Epithelial cell of prostate (primary cell): ENCODE data around the gene FTCD.
"Not testable (repeated sequence)": the region's sequence is repeated elsewhere in the genome, so short reads cannot be mapped to it uniquely, and the experiment has no call there.

ENCODE experiments used
- DNase-seq: peaks from one replicate; pipeline ENCODE4 v3.0.0-alpha.2; 2011; ENCODE audit warnings: low read depth, low spot score
- H3K27ac ChIP-seq: fragments of 450-650 bp; 2 replicates; pipeline ENCODE4 v1.5.1; 2017; ENCODE audit warnings: mild to moderate bottlenecking

FTCD gene

DNA sequence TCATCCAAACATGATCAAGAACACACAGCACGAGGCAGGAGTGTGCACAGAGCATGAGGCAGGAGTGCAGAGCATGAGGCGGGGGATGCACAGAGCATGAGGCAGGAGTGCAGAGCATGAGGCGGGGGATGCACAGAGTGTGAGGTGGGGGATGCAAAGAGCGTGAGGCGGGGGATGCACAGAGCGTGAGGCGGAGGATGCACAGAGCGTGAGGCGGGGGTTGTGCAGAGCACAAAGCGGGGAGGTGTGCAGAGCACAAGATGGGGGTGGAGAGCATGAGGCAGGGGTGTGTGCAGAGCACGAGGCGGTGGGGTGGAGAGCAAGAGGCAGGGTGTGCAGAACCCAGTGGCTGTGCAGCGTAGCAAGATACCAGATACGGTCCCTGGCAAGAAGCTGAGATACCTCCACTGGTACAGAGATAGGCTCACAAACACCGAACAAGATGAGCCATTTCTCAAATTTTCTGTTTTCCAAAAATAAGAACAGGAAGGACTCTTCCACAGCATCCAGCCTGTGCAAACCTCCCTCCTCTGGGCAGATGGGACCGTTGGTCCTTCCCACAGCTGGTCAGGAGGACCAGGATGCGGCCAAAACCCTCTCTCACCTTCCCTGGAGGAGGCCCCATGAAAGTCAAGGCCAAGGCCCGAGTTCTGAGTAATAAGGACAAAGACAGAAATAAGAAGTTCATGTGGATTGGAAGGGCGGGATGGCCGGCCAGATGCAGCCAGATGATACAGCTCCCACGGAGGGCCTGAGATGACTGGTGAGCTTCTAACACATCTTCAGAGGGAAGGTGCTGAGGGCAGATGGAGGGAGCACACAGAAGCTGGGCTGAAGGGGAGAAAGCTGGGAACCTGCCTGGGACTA is 16.9 kb upstream of the FTCD start:
- DNase-seq, result no peak
- no peak overlapping the region for H3K27ac ChIP-seq

- DNase-seq, result no peak
- H3K27ac ChIP-seq, result no peak overlapping the region
These were observed 16.2 kb upstream of the FTCD start for GRCh38 chr21:46171585-46171984.

DNA sequence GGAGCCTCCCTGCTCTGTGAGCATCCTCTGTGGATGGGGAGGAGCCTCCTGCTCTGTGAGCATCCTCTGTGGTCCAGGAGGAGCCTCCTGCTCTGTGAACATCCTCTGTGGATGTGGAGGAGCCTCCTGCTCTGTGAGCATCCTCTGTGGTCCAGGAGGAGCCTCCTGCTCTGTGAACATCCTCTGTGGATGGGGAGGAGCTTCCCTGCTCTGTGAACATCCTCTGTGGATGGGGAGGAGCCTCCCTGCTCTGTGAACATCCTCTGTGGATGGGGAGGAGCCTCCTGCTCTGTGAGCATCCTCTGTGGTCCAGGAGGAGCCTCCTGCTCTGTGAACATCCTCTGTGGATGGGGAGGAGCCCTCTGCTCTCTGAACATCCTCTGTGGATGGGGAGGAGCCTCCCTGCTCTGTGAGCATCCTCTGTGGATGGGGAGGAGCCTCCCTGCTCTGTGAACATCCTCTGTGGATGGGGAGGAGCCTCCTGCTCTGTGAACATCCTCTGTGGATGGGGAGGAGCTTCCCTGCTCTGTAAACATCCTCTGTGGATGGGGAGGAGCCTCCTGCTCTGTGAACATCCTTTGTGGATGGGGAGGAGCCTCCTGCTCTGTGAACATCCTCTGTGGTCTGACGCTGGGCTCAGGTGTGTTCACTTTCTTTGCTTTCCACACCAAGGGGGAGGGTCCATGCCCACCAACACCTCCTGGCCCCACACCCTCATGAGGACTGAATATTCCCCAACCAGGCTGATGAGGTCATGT is 15.2 kb upstream of the FTCD start:
- not testable (repeated sequence) for H3K27ac ChIP-seq, DNase-seq

DNA sequence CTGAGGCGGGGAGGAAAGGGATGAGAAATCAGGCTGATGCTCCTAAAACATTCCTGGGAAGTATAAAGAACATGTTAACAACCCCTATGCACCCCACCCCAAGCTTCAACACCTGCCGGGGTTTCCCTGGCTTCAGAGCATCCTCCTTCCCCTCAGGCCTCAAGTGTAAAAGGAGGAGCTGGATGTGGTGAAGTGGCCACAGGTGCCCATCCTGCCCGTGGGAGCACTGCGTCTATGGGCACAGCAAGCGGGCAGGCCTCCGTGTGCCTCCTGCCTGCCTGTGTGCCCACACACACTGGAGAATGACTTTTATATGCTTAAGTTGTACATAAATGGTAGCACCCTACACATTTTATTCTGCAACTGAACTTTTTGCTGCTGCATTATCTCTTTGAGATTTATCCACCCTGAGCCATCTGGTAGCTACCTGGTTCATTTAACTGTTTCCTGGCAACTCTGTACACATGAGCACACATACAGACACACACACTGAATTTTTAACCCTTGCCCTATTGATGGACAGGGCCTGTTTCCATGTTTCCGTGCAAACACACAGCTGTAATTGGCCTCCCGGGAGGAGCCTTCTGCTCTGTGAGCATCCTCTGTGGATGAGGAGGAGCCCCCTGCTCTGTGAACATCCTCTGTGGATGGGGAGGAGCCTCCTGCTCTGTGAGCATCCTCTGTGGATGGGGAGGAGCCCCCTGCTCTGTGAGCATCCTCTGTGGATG is 13.4 kb upstream of the FTCD start:
- DNase-seq, result no peak

GRCh38 chr21:46168238-46168637 is 12.9 kb upstream of the FTCD start:
- DNase-seq, result no peak

More for the DNA sequence above, 13.4 kb upstream of the FTCD start:
- no peak overlapping the region for H3K27ac ChIP-seq

GRCh38 chr21:46165098-46165497 is 9.7 kb upstream of the FTCD start:
- no peak for DNase-seq
- no peak overlapping the region for H3K27ac ChIP-seq

More at GRCh38 chr21:46168238-46168637, 12.9 kb upstream of the FTCD start:
- no peak overlapping the region for H3K27ac ChIP-seq

- H3K27ac ChIP-seq, result no peak overlapping the region
- DNase-seq, result no peak
These were observed 8.0 kb upstream of the FTCD start for GRCh38 chr21:46163380-46163779.

DNA sequence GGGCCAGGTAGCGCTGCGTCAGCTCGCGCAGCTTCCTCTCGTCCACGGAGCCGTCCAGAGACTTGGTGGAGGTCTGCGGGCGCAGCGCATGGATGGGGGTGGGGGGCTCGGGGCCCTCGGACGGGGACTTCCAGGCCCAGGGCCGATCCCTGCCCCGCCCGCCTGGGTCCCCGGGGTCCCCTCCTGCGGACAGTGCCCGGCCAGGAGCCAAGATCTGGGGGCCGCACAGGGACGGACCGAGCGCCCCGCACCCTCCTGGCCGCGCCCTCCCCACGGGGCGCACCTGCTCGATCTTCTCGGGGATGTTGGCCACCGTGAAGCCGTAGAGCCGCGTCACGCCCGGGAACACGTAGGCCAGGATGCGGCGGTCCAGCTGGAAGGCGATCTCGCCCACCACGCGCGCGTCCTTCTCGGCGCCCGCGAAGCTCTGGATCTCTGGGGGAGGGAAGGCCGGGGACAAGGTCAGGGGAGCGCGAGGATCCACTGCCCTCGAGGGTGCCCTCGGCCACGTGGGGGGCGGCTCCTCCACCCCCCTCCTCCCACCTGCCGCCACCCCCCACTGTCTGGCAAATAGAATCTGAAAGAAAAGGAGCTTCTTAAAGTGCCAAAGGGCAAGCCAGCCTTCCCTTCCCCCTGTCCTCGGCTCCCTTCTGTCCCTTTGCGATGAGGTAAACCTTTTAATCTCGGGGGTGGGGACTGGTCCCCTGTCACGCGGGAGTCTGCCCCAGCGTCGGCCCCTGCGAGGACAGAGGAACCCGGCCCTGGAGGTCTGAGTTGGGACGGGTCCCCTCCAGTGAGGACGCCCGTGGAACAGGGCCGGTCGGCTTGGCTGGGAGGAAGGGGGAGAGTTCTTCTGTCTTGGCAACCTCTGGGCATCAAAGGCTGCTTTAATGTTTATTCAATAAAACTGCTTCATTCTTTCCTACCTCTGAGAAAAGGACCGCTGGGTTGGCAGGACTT is 6.5 kb upstream of the FTCD start:
- no peak overlapping the region for H3K27ac ChIP-seq
- DNase-seq, result no peak

DNA sequence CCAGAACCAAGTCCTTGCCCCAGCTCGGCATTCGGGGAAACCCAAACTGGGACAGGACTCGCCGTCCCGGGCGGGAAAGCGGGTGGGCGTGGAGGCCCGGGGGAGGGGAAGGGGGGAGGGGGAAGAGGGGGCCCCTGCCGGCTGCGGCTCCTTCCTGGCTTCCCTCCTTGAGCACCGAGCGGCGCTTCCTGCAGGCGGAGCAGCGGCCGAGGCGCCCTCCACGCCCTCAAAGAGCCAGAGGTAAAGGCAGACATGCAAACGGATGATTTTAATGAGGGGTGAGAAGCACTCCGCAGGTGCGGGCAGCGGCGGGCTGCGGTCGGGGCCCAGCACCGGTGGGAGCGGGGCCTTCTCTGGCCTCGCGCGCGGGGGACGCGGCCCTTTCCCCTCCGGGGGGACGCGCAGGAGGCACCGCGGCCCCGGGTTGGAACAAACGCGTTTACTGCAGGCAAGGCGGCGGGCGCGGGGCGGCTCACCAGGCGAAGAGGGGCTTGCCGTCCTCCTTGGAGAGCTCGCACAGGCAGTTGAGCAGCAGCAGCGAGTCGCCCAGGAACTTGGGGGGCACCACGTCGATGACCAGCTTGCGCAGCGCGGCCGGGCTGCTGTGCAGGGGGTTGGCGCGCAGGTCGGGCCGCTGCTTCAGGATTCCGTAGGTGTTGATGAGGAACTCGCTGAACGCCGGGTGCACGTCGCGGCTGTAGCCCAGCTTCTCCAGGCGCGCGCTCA is 5.7 kb upstream of the FTCD start:
- H3K27ac ChIP-seq, result no peak overlapping the region
- no peak for DNase-seq

GRCh38 chr21:46160657-46160906 is 5.2 kb upstream of the FTCD start:
- no peak for DNase-seq
- H3K27ac ChIP-seq, result no peak overlapping the region

GRCh38 chr21:46159841-46160656 is 4.7 kb upstream of the FTCD start:
- no peak for DNase-seq

GRCh38 chr21:46159390-46159789 is 4.0 kb upstream of the FTCD start:
- no peak for DNase-seq
- no peak overlapping the region for H3K27ac ChIP-seq

More at GRCh38 chr21:46159841-46160656, 4.7 kb upstream of the FTCD start:
- H3K27ac ChIP-seq, result no peak overlapping the region

DNA sequence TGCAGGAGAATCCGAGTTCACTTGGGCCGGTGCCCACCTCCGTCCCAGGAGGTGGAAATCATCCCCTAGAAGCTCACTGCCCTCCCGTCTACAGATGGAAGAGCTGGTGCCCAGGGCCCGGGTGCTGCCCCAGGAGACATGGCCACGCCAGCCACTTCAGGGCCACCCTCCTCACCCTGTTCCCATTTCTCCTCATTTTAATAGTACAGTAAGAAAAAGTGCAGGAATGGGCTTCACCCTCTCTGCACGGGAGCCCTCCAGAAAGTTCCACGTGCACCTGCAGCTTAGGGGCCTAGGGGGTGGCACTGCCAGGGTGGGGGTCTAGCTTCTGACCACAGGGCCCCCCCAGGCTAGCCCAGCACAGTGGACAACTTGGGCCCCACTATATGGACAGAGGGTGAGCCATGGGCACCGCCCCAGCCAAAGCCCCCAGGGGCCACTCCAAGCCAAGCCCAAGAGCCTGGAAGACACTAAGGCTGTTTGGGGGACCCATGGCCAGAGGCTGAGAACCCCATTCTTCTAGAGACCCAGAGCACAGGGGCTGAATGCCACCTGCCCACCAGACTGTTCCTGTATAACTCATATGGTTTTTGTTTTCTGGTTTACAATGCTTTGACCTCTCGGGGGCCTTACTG is 3.4 kb upstream of the FTCD start:
- DNase-seq, result no peak
- H3K27ac ChIP-seq, result no peak overlapping the region

DNA sequence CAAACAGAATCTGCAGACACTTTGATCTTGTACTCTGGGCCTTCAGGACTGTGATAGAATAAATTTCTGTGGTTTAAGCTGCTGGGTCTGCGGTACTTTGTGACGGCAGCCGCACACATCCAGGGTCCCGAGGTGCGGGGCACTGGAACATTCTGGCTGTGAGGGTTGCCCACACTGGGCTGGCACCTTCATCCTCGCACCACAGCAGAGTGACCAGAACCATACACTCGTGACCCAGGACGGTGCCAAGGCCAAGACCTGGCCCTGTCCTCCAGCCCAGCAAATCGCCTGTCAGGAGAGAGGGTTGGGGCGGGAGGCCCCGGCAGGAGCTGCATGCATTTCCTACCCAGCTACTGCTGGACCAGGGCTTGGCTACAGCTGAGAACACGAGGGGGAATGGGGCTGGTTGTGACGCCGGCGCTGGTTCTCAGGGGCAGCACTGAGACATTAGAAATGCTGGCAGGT is 2.6 kb upstream of the FTCD start:
- no peak for DNase-seq
- no peak overlapping the region for H3K27ac ChIP-seq

- no peak overlapping the region for H3K27ac ChIP-seq
- DNase-seq, result no peak
These were observed 2.1 kb upstream of the FTCD start for GRCh38 chr21:46157396-46157986.

DNA sequence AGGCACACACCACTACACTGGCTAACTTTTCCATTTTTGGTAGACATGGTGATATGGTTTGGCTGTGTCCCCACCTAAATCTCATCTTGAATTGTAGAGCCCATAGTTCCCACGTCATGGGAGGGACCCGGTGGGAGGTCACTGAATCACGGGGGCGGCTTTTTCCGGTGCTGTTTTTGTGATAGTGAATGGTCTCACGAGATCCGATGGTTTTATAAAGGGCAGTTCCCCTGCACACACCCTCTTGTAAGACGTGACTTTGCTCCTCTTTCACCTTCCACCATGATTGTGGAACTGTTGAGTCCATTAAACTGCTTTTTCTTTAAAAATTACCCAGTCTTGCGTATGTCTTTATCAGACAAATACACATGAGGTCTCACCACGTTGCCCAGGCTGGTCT is 1.3 kb upstream of the FTCD start:
- H3K27ac ChIP-seq, result no peak overlapping the region
- no peak for DNase-seq

DNA sequence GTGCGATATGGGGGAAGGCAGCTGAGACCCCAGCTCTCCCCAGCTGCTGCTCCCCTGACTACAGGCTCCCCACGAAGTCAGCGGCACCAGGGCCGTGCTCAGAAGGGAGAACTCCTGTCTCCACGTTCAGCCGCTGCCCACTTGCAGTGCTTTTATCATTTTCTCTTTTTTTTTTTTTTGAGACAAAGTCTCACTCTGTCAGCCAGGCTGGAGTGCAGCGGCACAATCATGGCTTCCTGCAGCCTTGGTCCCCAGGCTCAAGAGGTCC is 933 bp upstream of the FTCD start:
- no peak for DNase-seq
- no peak overlapping the region for H3K27ac ChIP-seq

GRCh38 chr21:46154955-46155513 is 345 bp downstream of the FTCD start:
- no peak for DNase-seq
- H3K27ac ChIP-seq, result no peak overlapping the region
